ENCODE measurements around the gene KCNQ1. TPM values are rescaled to one million over a fixed set of nuclear protein-coding genes. Genes with fewer than 3 reads are reported as not detected.

KCNQ1 gene
- total and polyA plus RNA-seq, 3 experiments from 2014 or later: 2.6 to 5.7 (median 3.4) TPM

- CTCF ChIA-PET: interaction anchor here (1.2 kb wide), 1 partner anchor 19 kb away, joined by 4 read pairs; no protein-coding TSS in a partner anchor
- no peaks in the 10 kb centered on the region for H3K36me3 Mint-ChIP-seq
Observed at GRCh38 chr11:2552210-2552609, 107.4 kb downstream of the KCNQ1 start.

GRCh38 chr11:2553198-2553597 is 108.4 kb downstream of the KCNQ1 start:
- no peaks in the 10 kb centered on the region for H3K36me3 Mint-ChIP-seq
- H3K27ac ChIP-seq (ENCODE audit: low read depth, low read length): no peak overlapping the region
- H3K4me3 Mint-ChIP-seq: no peak overlapping the region
- H3K27ac Mint-ChIP-seq: no peak overlapping the region
- H3K9me3 Mint-ChIP-seq: peaks cover 0 to 2% (median 0%) of the 10 kb centered on the region in 5 donors
- no peaks in the 10 kb centered on the region for H3K36me3 ChIP-seq (ENCODE audit: insufficient read depth, low read length)
- H3K27me3 ChIP-seq (ENCODE audit: insufficient read depth, low read length, poor library complexity, severe bottlenecking): no peaks in the 10 kb centered on the region
- H3K9me3 ChIP-seq (ENCODE audit: low read length): no peaks in the 10 kb centered on the region
- no peaks in the 10 kb centered on the region for H3K4me1 ChIP-seq (ENCODE audit: insufficient read depth, low read length)
- peaks cover 6 to 8% of the 10 kb centered on the region in 2 donors for H3K27me3 Mint-ChIP-seq
- ChIA-PET CTCF (no interaction called here), POLR2A (no interaction called here)
- no peak overlapping the region for H3K4me3 ChIP-seq (ENCODE audit: low read length)
- H3K4me1 Mint-ChIP-seq: no peaks in the 10 kb centered on the region
- DNase-seq: peak in 1 of 5 donors; percentile 13

More at GRCh38 chr11:2552210-2552609, 107.4 kb downstream of the KCNQ1 start:
- no peak overlapping the region for H3K4me3 Mint-ChIP-seq
- peaks cover 6 to 8% of the 10 kb centered on the region in 2 donors for H3K27me3 Mint-ChIP-seq
- Histone ChIP-seq H3K4me1 (ENCODE audit: insufficient read depth, low read length) (no peaks in the 10 kb centered on the region), H3K27me3 (ENCODE audit: insufficient read depth, low read length, poor library complexity, severe bottlenecking) (no peaks in the 10 kb centered on the region), H3K36me3 (ENCODE audit: insufficient read depth, low read length) (no peaks in the 10 kb centered on the region), H3K4me3 (ENCODE audit: low read length) (no peak overlapping the region), H3K9me3 (ENCODE audit: low read length) (no peaks in the 10 kb centered on the region), H3K27ac (ENCODE audit: low read depth, low read length) (no peak overlapping the region)
- POLR2A ChIA-PET: no interaction called here
- H3K4me1 Mint-ChIP-seq: no peaks in the 10 kb centered on the region
- H3K9me3 Mint-ChIP-seq: peaks cover 0 to 2% (median 0%) of the 10 kb centered on the region in 5 donors
- H3K27ac Mint-ChIP-seq: no peak overlapping the region
- no peak for DNase-seq

GRCh38 chr11:2553886-2554285 is 109.1 kb downstream of the KCNQ1 start:
- peak in 1 of 5 donors; percentile 17 for DNase-seq
- CTCF ChIA-PET: no interaction called here

GRCh38 chr11:2554338-2555207 is 109.8 kb downstream of the KCNQ1 start:
- H3K27ac ChIP-seq (ENCODE audit: low read depth, low read length): no peak overlapping the region
- DNase-seq: peak in 1 of 5 donors; percentile 12
- no peaks in the 10 kb centered on the region for H3K4me1 Mint-ChIP-seq
- no peaks in the 10 kb centered on the region for H3K4me1 ChIP-seq (ENCODE audit: insufficient read depth, low read length)
- ChIA-PET POLR2A (no interaction called here), CTCF (no interaction called here)
- no peaks in the 10 kb centered on the region for H3K27me3 ChIP-seq (ENCODE audit: insufficient read depth, low read length, poor library complexity, severe bottlenecking)
- peaks cover 0 to 2% (median 0%) of the 10 kb centered on the region in 5 donors for H3K9me3 Mint-ChIP-seq
- H3K36me3 Mint-ChIP-seq: no peaks in the 10 kb centered on the region
- no peaks in the 10 kb centered on the region for H3K36me3 ChIP-seq (ENCODE audit: insufficient read depth, low read length)
- H3K9me3 ChIP-seq (ENCODE audit: low read length): no peaks in the 10 kb centered on the region
- H3K27ac Mint-ChIP-seq: no peak overlapping the region
- H3K27me3 Mint-ChIP-seq: peaks cover 6 to 8% of the 10 kb centered on the region in 2 donors
- H3K4me3 Mint-ChIP-seq: no peak overlapping the region
- H3K4me3 ChIP-seq (ENCODE audit: low read length): no peak overlapping the region

More at GRCh38 chr11:2553886-2554285, 109.1 kb downstream of the KCNQ1 start:
- H3K27ac ChIP-seq (ENCODE audit: low read depth, low read length): no peak overlapping the region
- peaks cover 0 to 2% (median 0%) of the 10 kb centered on the region in 5 donors for H3K9me3 Mint-ChIP-seq
- H3K4me1 Mint-ChIP-seq: no peaks in the 10 kb centered on the region
- H3K4me1 ChIP-seq (ENCODE audit: insufficient read depth, low read length): no peaks in the 10 kb centered on the region
- no peaks in the 10 kb centered on the region for H3K36me3 ChIP-seq (ENCODE audit: insufficient read depth, low read length)
- no peak overlapping the region for H3K4me3 ChIP-seq (ENCODE audit: low read length)
- H3K4me3 Mint-ChIP-seq: no peak overlapping the region
- no peak overlapping the region for H3K27ac Mint-ChIP-seq
- H3K9me3 ChIP-seq (ENCODE audit: low read length): no peaks in the 10 kb centered on the region
- H3K27me3 Mint-ChIP-seq: peaks cover 6 to 8% of the 10 kb centered on the region in 2 donors
- no peaks in the 10 kb centered on the region for H3K36me3 Mint-ChIP-seq
- POLR2A ChIA-PET: no interaction called here
- no peaks in the 10 kb centered on the region for H3K27me3 ChIP-seq (ENCODE audit: insufficient read depth, low read length, poor library complexity, severe bottlenecking)

- no peaks in the 10 kb centered on the region for H3K4me1 ChIP-seq (ENCODE audit: insufficient read depth, low read length)
- no peaks in the 10 kb centered on the region for H3K27me3 ChIP-seq (ENCODE audit: insufficient read depth, low read length, poor library complexity, severe bottlenecking)
- DNase-seq: no peak
- H3K27me3 Mint-ChIP-seq: peaks cover 6 to 8% of the 10 kb centered on the region in 2 donors
- CTCF ChIA-PET: no interaction called here
- no peaks in the 10 kb centered on the region for H3K9me3 ChIP-seq (ENCODE audit: low read length)
- H3K27ac Mint-ChIP-seq: no peak overlapping the region
- H3K9me3 Mint-ChIP-seq: peaks cover 0 to 2% (median 0%) of the 10 kb centered on the region in 5 donors
- H3K36me3 ChIP-seq (ENCODE audit: insufficient read depth, low read length): no peaks in the 10 kb centered on the region
- POLR2A ChIA-PET: no interaction called here
- no peak overlapping the region for H3K27ac ChIP-seq (ENCODE audit: low read depth, low read length)
- H3K4me1 Mint-ChIP-seq: no peaks in the 10 kb centered on the region
- no peaks in the 10 kb centered on the region for H3K36me3 Mint-ChIP-seq
- H3K4me3 ChIP-seq (ENCODE audit: low read length): no peak overlapping the region
- H3K4me3 Mint-ChIP-seq: no peak overlapping the region
Observed at GRCh38 chr11:2555336-2555735, 110.5 kb downstream of the KCNQ1 start.

GRCh38 chr11:2555891-2556290 is 111.1 kb downstream of the KCNQ1 start:
- no peaks in the 10 kb centered on the region for H3K4me1 Mint-ChIP-seq
- peak in 1 of 5 donors; percentile 8 for DNase-seq
- ChIA-PET CTCF (no interaction called here), POLR2A (no interaction called here)
- H3K9me3 ChIP-seq (ENCODE audit: low read length): no peaks in the 10 kb centered on the region
- H3K36me3 Mint-ChIP-seq: no peaks in the 10 kb centered on the region
- peaks cover 0 to 2% (median 0%) of the 10 kb centered on the region in 5 donors for H3K9me3 Mint-ChIP-seq
- no peak overlapping the region for H3K27ac ChIP-seq (ENCODE audit: low read depth, low read length)
- H3K36me3 ChIP-seq (ENCODE audit: insufficient read depth, low read length): no peaks in the 10 kb centered on the region
- H3K4me3 ChIP-seq (ENCODE audit: low read length): no peak overlapping the region
- no peak overlapping the region for H3K4me3 Mint-ChIP-seq
- H3K27me3 ChIP-seq (ENCODE audit: insufficient read depth, low read length, poor library complexity, severe bottlenecking): no peaks in the 10 kb centered on the region
- no peaks in the 10 kb centered on the region for H3K4me1 ChIP-seq (ENCODE audit: insufficient read depth, low read length)
- H3K27ac Mint-ChIP-seq: no peak overlapping the region
- H3K27me3 Mint-ChIP-seq: peaks cover 6 to 7% of the 10 kb centered on the region in 2 donors

GRCh38 chr11:2557381-2557780 is 112.6 kb downstream of the KCNQ1 start:
- no peak for DNase-seq
- Mint-ChIP-seq H3K27ac (no peak overlapping the region), H3K4me1 (no peaks in the 10 kb centered on the region), H3K36me3 (no peaks in the 10 kb centered on the region), H3K4me3 (no peak overlapping the region), H3K27me3 (peaks cover 3% of the 10 kb centered on the region in 2 donors), H3K9me3 (peaks cover 0 to 2% (median 0%) of the 10 kb centered on the region in 5 donors)
- Histone ChIP-seq H3K9me3 (ENCODE audit: low read length) (no peaks in the 10 kb centered on the region), H3K36me3 (ENCODE audit: insufficient read depth, low read length) (no peaks in the 10 kb centered on the region), H3K27me3 (ENCODE audit: insufficient read depth, low read length, poor library complexity, severe bottlenecking) (no peaks in the 10 kb centered on the region), H3K4me1 (ENCODE audit: insufficient read depth, low read length) (no peaks in the 10 kb centered on the region), H3K4me3 (ENCODE audit: low read length) (no peak overlapping the region), H3K27ac (ENCODE audit: low read depth, low read length) (no peak overlapping the region)
- ChIA-PET CTCF (no interaction called here), POLR2A (no interaction called here)

GRCh38 chr11:2558397-2558796 is 113.6 kb downstream of the KCNQ1 start:
- H3K36me3 Mint-ChIP-seq: no peaks in the 10 kb centered on the region
- no peak overlapping the region for H3K27ac Mint-ChIP-seq

More at GRCh38 chr11:2558397-2558796, 113.6 kb downstream of the KCNQ1 start:
- Histone ChIP-seq H3K4me3 (ENCODE audit: low read length) (no peak overlapping the region), H3K36me3 (ENCODE audit: insufficient read depth, low read length) (no peaks in the 10 kb centered on the region), H3K9me3 (ENCODE audit: low read length) (no peaks in the 10 kb centered on the region), H3K4me1 (ENCODE audit: insufficient read depth, low read length) (no peaks in the 10 kb centered on the region), H3K27me3 (ENCODE audit: insufficient read depth, low read length, poor library complexity, severe bottlenecking) (no peaks in the 10 kb centered on the region), H3K27ac (ENCODE audit: low read depth, low read length) (no peak overlapping the region)
- POLR2A ChIA-PET: no interaction called here
- peaks cover 0 to 2% (median 0%) of the 10 kb centered on the region in 5 donors for H3K9me3 Mint-ChIP-seq
- H3K27me3 Mint-ChIP-seq: peaks cover 0 to 3% of the 10 kb centered on the region in 2 donors
- H3K4me3 Mint-ChIP-seq: no peak overlapping the region
- CTCF ChIA-PET: no interaction called here
- peak in 1 of 5 donors; percentile 45 for DNase-seq
- no peaks in the 10 kb centered on the region for H3K4me1 Mint-ChIP-seq
